Suprapubic skin (tissue), 4 donors: Measurements from ENCODE around the gene STAG1. TPM values are rescaled to one million over a fixed set of nuclear protein-coding genes. Genes with fewer than 3 reads are reported as not detected.
"Not testable (repeated sequence)": the region's sequence is repeated elsewhere in the genome, so short reads cannot be mapped to it uniquely, and the experiment has no call there.

Source experiments
- DNase-seq, 2 donors: peaks; one replicate each; pipeline ENCODE4 v3.0.0-alpha.2; 2019; ENCODE audit warnings: low spot score in 2 of 2
- H3K27ac ChIP-seq: fragments of 200-600 bp; sonication (generic); one replicate; pipeline ENCODE4 v1.5.1; 2019
- H3K27me3 ChIP-seq: fragments of 200-600 bp; sonication (generic); one replicate; pipeline ENCODE4 v1.5.1; 2019
- H3K36me3 ChIP-seq: fragments of 200-600 bp; sonication (generic); one replicate; pipeline ENCODE4 v1.5.1; 2019
- H3K4me1 ChIP-seq: fragments of 200-600 bp; sonication (generic); one replicate; pipeline ENCODE4 v1.5.1; 2019
- H3K4me3 ChIP-seq: fragments of 200-600 bp; sonication (generic); one replicate; pipeline ENCODE4 v1.5.1; 2019; ENCODE audit warnings: mild to moderate bottlenecking
- H3K9me3 ChIP-seq: fragments of 200-600 bp; sonication (generic); one replicate; pipeline ENCODE4 v1.5.1; 2019
- CTCF ChIP-seq, 2 donors: fragments of 200-600 bp in 1 of 2; fragments of 450-650 bp in 1 of 2; sonication (generic) in 1 of 2; IDR thresholded peaks; one replicate each; pipeline ENCODE4 v1.5.1; 2016 to 2019; ENCODE audit warnings: antibody characterized with exemption in 2 of 2, mild to moderate bottlenecking in 1 of 2, moderate library complexity in 1 of 2
- EP300 ChIP-seq: sonication (generic); formaldehyde crosslinking; IDR thresholded peaks from one replicate; pipeline ENCODE4 v1.6.1; 2017; ENCODE audit warnings: antibody characterized with exemption
- POLR2A ChIP-seq, 2 donors: fragments of 450-650 bp; IDR thresholded peaks; one replicate each; pipeline ENCODE4 v1.6.1; 2017; ENCODE audit warnings: antibody characterized with exemption in 2 of 2, mild to moderate bottlenecking in 2 of 2, moderate library complexity in 2 of 2
- POLR2AphosphoS5 ChIP-seq, 3 donors: sonication (generic); formaldehyde crosslinking; IDR thresholded peaks; one replicate each; pipeline ENCODE4 v1.6.1; 2017; ENCODE audit warnings: antibody characterized with exemption in 3 of 3
- WGBS: methylation state at CpG from one replicate; pipeline ENCODE4 v1.1.5; 2018; 5-methylcytosine and 5-hydroxymethylcytosine counted together
- total RNA-seq, 4 donors: library from RNA; depleted of rRNA; stranded (reverse); fragments of >200 nt; gene quantifications; one replicate each; pipeline ENCODE4 v1.1.0, GENCODE V29; 2016

Gene STAG1
- total RNA-seq, 4 donors from 2014 or later, result 33.8 to 76.4 (median 38.0) TPM

GRCh38 chr3:136750897-136751315 is 1.3 kb downstream of the STAG1 start:
- no peaks in the 10 kb centered on the region for H3K27me3 ChIP-seq
- H3K9me3 ChIP-seq, result no peaks in the 10 kb centered on the region
- H3K4me3 ChIP-seq, result peak overlapping the region; percentile 90
- peak overlapping the region; percentile 100 for H3K27ac ChIP-seq
- no peak for DNase-seq
- peaks cover 35% of the 10 kb centered on the region for H3K4me1 ChIP-seq
- TF ChIP-seq POLR2A (IDR thresholded peaks at IDR 0.05), result no peak
- TF ChIP-seq EP300, result no peak
- no peak for TF ChIP-seq CTCF (IDR thresholded peaks at IDR 0.05)
- TF ChIP-seq POLR2AphosphoS5 (IDR thresholded peaks at IDR 0.05), result no peak
- 0% methylated on average over 9 of the region's 9 CpGs for WGBS
- no peaks in the 10 kb centered on the region for H3K36me3 ChIP-seq

- no peaks in the 10 kb centered on the region for H3K9me3 ChIP-seq
- no peaks in the 10 kb centered on the region for H3K27me3 ChIP-seq
- H3K4me3 ChIP-seq, result peak overlapping the region; percentile 90
- DNase-seq, result no peak
- 2% methylated on average over 8 of the region's 8 CpGs for WGBS
- no peak for TF ChIP-seq CTCF (IDR thresholded peaks at IDR 0.05)
- no peak for TF ChIP-seq EP300
- TF ChIP-seq POLR2A (IDR thresholded peaks at IDR 0.05), result no peak
- TF ChIP-seq POLR2AphosphoS5 (IDR thresholded peaks at IDR 0.05), result no peak
- H3K4me1 ChIP-seq, result peaks cover 35% of the 10 kb centered on the region
- peak overlapping the region; percentile 100 for H3K27ac ChIP-seq
- no peaks in the 10 kb centered on the region for H3K36me3 ChIP-seq
Measured at GRCh38 chr3:136750209-136750896, 1.8 kb downstream of the STAG1 start.

- H3K27me3 ChIP-seq, H3K9me3 ChIP-seq, H3K36me3 ChIP-seq, DNase-seq: not testable (repeated sequence)
- H3K27ac ChIP-seq, result peak overlapping the region; percentile 5
- WGBS, result 68% methylated on average over 6 of the region's 6 CpGs
- H3K4me3 ChIP-seq, result peak overlapping the region; percentile 90
- H3K4me1 ChIP-seq, result peaks cover 35% of the 10 kb centered on the region
Measured at GRCh38 chr3:136749602-136750001, 2.6 kb downstream of the STAG1 start.

GRCh38 chr3:136749091-136749490 is 3.1 kb downstream of the STAG1 start:
- no peak for DNase-seq
- peaks cover 34% of the 10 kb centered on the region for H3K4me1 ChIP-seq
- H3K27me3 ChIP-seq, result no peaks in the 10 kb centered on the region
- no peaks in the 10 kb centered on the region for H3K9me3 ChIP-seq
- H3K4me3 ChIP-seq, result no peak overlapping the region
- no peak for TF ChIP-seq POLR2A (IDR thresholded peaks at IDR 0.05)
- peak overlapping the region; percentile 5 for H3K27ac ChIP-seq
- WGBS, result 67% methylated on average over 4 of the region's 4 CpGs
- H3K36me3 ChIP-seq, result no peaks in the 10 kb centered on the region

- H3K9me3 ChIP-seq, result no peaks in the 10 kb centered on the region
- peaks cover 26% of the 10 kb centered on the region for H3K4me1 ChIP-seq
- no peak overlapping the region for H3K4me3 ChIP-seq
- TF ChIP-seq CTCF (IDR thresholded peaks at IDR 0.05) (no peak), EP300 (no peak), POLR2A (IDR thresholded peaks at IDR 0.05) (no peak), POLR2AphosphoS5 (IDR thresholded peaks at IDR 0.05) (no peak)
- DNase-seq, result no peak
- no peak overlapping the region for H3K27ac ChIP-seq
- H3K27me3 ChIP-seq, result no peaks in the 10 kb centered on the region
- H3K36me3 ChIP-seq, result no peaks in the 10 kb centered on the region
Measured at GRCh38 chr3:136745916-136746315, 6.3 kb downstream of the STAG1 start.

- no peak for DNase-seq
- peaks cover 6% of the 10 kb centered on the region for H3K4me1 ChIP-seq
- 83% methylated on average over 2 of the region's 2 CpGs for WGBS
- peaks cover 6% of the 10 kb centered on the region for H3K36me3 ChIP-seq
- no peak for TF ChIP-seq CTCF (IDR thresholded peaks at IDR 0.05)
- TF ChIP-seq EP300, result no peak
- TF ChIP-seq POLR2AphosphoS5 (IDR thresholded peaks at IDR 0.05), result no peak
- TF ChIP-seq POLR2A (IDR thresholded peaks at IDR 0.05), result no peak
- H3K27ac ChIP-seq, result no peak overlapping the region
- H3K27me3 ChIP-seq, result no peaks in the 10 kb centered on the region
- no peak overlapping the region for H3K4me3 ChIP-seq
- no peaks in the 10 kb centered on the region for H3K9me3 ChIP-seq
Measured at GRCh38 chr3:136741063-136741462, 11.1 kb downstream of the STAG1 start.
